Large intestine (tissue), 3 donors: ENCODE measurements around the gene KCNA1. TPM values are rescaled to one million over a fixed set of nuclear protein-coding genes. Genes with fewer than 3 reads are reported as not detected.

Source experiments
- DNase-seq, 2 donors: peaks; one replicate each; pipeline versions ENCODE4 v3.0.0 to v3.0.0-alpha.2; 2013
- H3K27ac ChIP-seq: one replicate; pipeline ENCODE4 v1.5.1; 2013; ENCODE audit warnings: low read length
- H3K27me3 ChIP-seq: 2 replicates; pipeline ENCODE4 v1.6.1; 2013; ENCODE audit warnings: low read length; ENCODE audit not compliant: control insufficient read depth, insufficient read depth
- H3K36me3 ChIP-seq: 2 replicates; pipeline ENCODE4 v1.6.1; 2013; ENCODE audit warnings: low read length; ENCODE audit not compliant: control insufficient read depth, insufficient read depth
- H3K4me1 ChIP-seq: one replicate; pipeline ENCODE4 v1.6.1; 2013; ENCODE audit warnings: low read length; ENCODE audit not compliant: control insufficient read depth, insufficient read depth
- H3K4me3 ChIP-seq: one replicate; pipeline ENCODE4 v1.5.1; 2013; ENCODE audit warnings: low read length
- H3K9me3 ChIP-seq: one replicate; pipeline ENCODE4 v1.6.1; 2013; ENCODE audit warnings: mild to moderate bottlenecking, low read depth, low read length, moderate library complexity; ENCODE audit not compliant: control insufficient read depth
- WGBS: methylation state at CpG from one replicate; pipeline ENCODE4 v1.1.5; 2013; ENCODE audit warnings: low lambda C conversion rate; ENCODE audit not compliant: insufficient coverage; 5-methylcytosine and 5-hydroxymethylcytosine counted together
- polyA plus RNA-seq: library from polyadenylated mRNA; unstranded; fragments of 120-200 nt; gene quantifications from one replicate; pipeline ENCODE4 v1.2.1, GENCODE V29; 2013

Gene KCNA1
- polyA plus RNA-seq, 1 donor = 1.3 TPM

GRCh38 chr12:4910502-4911315, 1.0 kb downstream of the KCNA1 start:
- Histone ChIP-seq H3K27ac (no peak overlapping the region), H3K4me3 (peak overlapping the region; percentile 24), H3K27me3 (peaks cover 86% of the 10 kb centered on the region), H3K9me3 (peaks cover 12% of the 10 kb centered on the region), H3K36me3 (no peaks in the 10 kb centered on the region), H3K4me1 (peaks cover 12% of the 10 kb centered on the region)
- WGBS = no CpG with 5 or more reads among the region's 49 CpGs
- DNase-seq = peak in 1 of 2 donors; percentile 29

- Histone ChIP-seq H3K27ac (no peak overlapping the region), H3K27me3 (peaks cover 84% of the 10 kb centered on the region), H3K9me3 (peaks cover 12% of the 10 kb centered on the region), H3K4me1 (peaks cover 12% of the 10 kb centered on the region), H3K4me3 (no peak overlapping the region), H3K36me3 (no peaks in the 10 kb centered on the region)
- DNase-seq = no peak
- no CpG with 5 or more reads among the region's 61 CpGs for WGBS
Observed at GRCh38 chr12:4911316-4911994, 1.8 kb downstream of the KCNA1 start.

- DNase-seq = no peak
- H3K27me3 ChIP-seq = peaks cover 63% of the 10 kb centered on the region
- no peaks in the 10 kb centered on the region for H3K36me3 ChIP-seq
- peaks cover 10% of the 10 kb centered on the region for H3K9me3 ChIP-seq
- no peak overlapping the region for H3K4me3 ChIP-seq
- no peak overlapping the region for H3K27ac ChIP-seq
- WGBS = no CpG with 5 or more reads among the region's 4 CpGs
- H3K4me1 ChIP-seq = peaks cover 7% of the 10 kb centered on the region
Observed at GRCh38 chr12:4914720-4915119, 5.0 kb downstream of the KCNA1 start.

GRCh38 chr12:4915752-4916151, 6.0 kb downstream of the KCNA1 start:
- no peak for DNase-seq
- H3K27me3 ChIP-seq = peaks cover 57% of the 10 kb centered on the region
- H3K27ac ChIP-seq = no peak overlapping the region
- no peak overlapping the region for H3K4me3 ChIP-seq
- peaks cover 2% of the 10 kb centered on the region for H3K4me1 ChIP-seq
- no CpG with 5 or more reads among the region's 4 CpGs for WGBS
- H3K36me3 ChIP-seq = no peaks in the 10 kb centered on the region
- peaks cover 9% of the 10 kb centered on the region for H3K9me3 ChIP-seq

GRCh38 chr12:4918950-4919660, 9.4 kb downstream of the KCNA1 start:
- Histone ChIP-seq H3K27ac (no peak overlapping the region), H3K9me3 (no peaks in the 10 kb centered on the region), H3K4me3 (no peak overlapping the region), H3K36me3 (no peaks in the 10 kb centered on the region), H3K27me3 (peaks cover 33% of the 10 kb centered on the region), H3K4me1 (no peaks in the 10 kb centered on the region)
- no peak for DNase-seq
- WGBS = 80% methylated on average over 1 of the region's 6 CpGs

GRCh38 chr12:4932576-4932975, 22.9 kb downstream of the KCNA1 start:
- Histone ChIP-seq H3K27ac (no peak overlapping the region), H3K27me3 (peaks cover 32% of the 10 kb centered on the region), H3K36me3 (no peaks in the 10 kb centered on the region), H3K4me1 (no peaks in the 10 kb centered on the region), H3K4me3 (no peak overlapping the region), H3K9me3 (no peaks in the 10 kb centered on the region)
- no peak for DNase-seq
- WGBS = 100% methylated on average over 2 of the region's 6 CpGs

- DNase-seq = no peak
- Histone ChIP-seq H3K4me3 (no peak overlapping the region), H3K27me3 (peaks cover 32% of the 10 kb centered on the region), H3K27ac (no peak overlapping the region), H3K9me3 (no peaks in the 10 kb centered on the region), H3K36me3 (no peaks in the 10 kb centered on the region), H3K4me1 (no peaks in the 10 kb centered on the region)
- no CpG with 5 or more reads among the region's 1 CpG for WGBS
Observed at GRCh38 chr12:4933411-4933810, 23.7 kb downstream of the KCNA1 start.

GRCh38 chr12:4934407-4935035, 24.8 kb downstream of the KCNA1 start:
- no peaks in the 10 kb centered on the region for H3K4me1 ChIP-seq
- 100% methylated on average over 1 of the region's 2 CpGs for WGBS
- H3K4me3 ChIP-seq = no peak overlapping the region
- no peaks in the 10 kb centered on the region for H3K9me3 ChIP-seq
- no peaks in the 10 kb centered on the region for H3K36me3 ChIP-seq
- peaks cover 34% of the 10 kb centered on the region for H3K27me3 ChIP-seq
- DNase-seq = no peak
- no peak overlapping the region for H3K27ac ChIP-seq

- Histone ChIP-seq H3K4me3 (no peak overlapping the region), H3K9me3 (no peaks in the 10 kb centered on the region), H3K36me3 (no peaks in the 10 kb centered on the region), H3K27me3 (peaks cover 35% of the 10 kb centered on the region), H3K27ac (no peak overlapping the region), H3K4me1 (no peaks in the 10 kb centered on the region)
- DNase-seq = no peak
- no CpG with 5 or more reads among the region's 7 CpGs for WGBS
Observed at GRCh38 chr12:4938900-4939299, 29.2 kb downstream of the KCNA1 start.

GRCh38 chr12:4939418-4940023, 29.8 kb downstream of the KCNA1 start:
- Histone ChIP-seq H3K27me3 (peaks cover 39% of the 10 kb centered on the region), H3K4me3 (no peak overlapping the region), H3K9me3 (no peaks in the 10 kb centered on the region), H3K36me3 (no peaks in the 10 kb centered on the region), H3K4me1 (no peaks in the 10 kb centered on the region), H3K27ac (no peak overlapping the region)
- no peak for DNase-seq
- WGBS = no CpG with 5 or more reads among the region's 16 CpGs
